ENCODE data around the gene PNKD.

The PNKD gene

DNA sequence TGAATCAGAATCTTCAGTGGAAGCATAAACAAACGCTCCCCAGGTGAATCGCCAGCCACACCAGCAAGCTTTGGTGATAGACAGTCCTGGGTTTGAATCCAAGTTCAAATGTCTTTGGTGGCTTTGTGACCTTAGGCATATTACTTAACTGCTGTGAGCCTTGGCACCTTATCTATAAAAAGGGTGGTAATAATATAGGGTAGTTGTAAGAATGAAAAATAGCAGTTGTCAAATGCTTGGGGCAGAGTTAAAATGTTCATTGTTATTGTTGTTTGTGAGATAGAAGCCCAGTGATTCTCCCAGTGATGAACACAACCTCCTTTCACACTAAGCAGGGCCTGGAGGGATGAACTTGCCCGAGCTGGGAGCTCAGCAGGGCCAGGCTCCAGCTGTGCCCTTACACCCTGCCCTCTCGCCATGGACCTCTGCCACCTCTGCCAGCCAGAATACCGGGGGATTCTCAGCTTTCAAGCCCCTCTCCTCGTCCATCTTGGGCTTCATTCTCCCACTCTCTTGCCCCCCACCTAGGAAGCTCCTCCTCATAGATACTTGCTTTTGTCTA is 28.1 kb downstream of the PNKD start:
- H3K36me3 ChIP-seq, result no peaks in the 10 kb centered on the region
- H3K9me3 ChIP-seq, result no peaks in the 10 kb centered on the region
- H3K27me3 ChIP-seq, result no peaks in the 10 kb centered on the region
- TF ChIP-seq, protein P1, sequence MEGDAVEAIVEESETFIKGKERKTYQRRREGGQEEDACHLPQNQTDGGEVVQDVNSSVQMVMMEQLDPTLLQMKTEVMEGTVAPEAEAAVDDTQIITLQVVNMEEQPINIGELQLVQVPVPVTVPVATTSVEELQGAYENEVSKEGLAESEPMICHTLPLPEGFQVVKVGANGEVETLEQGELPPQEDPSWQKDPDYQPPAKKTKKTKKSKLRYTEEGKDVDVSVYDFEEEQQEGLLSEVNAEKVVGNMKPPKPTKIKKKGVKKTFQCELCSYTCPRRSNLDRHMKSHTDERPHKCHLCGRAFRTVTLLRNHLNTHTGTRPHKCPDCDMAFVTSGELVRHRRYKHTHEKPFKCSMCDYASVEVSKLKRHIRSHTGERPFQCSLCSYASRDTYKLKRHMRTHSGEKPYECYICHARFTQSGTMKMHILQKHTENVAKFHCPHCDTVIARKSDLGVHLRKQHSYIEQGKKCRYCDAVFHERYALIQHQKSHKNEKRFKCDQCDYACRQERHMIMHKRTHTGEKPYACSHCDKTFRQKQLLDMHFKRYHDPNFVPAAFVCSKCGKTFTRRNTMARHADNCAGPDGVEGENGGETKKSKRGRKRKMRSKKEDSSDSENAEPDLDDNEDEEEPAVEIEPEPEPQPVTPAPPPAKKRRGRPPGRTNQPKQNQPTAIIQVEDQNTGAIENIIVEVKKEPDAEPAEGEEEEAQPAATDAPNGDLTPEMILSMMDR (IDR thresholded peaks at IDR 0.05), result no peak
- no peak overlapping the region for H3K27ac ChIP-seq
- H3K4me3 ChIP-seq (ENCODE audit: low read depth in 1 of 2, low read length in 1 of 2), result no peak overlapping the region
- H3K4me1 ChIP-seq (ENCODE audit: control insufficient read depth in 1 of 2, insufficient read depth in 1 of 2, low read depth in 1 of 2, low read length in 1 of 2), result peaks cover 22 to 23% of the 10 kb centered on the region in 2 experiments

GRCh38 chr2:218300141-218300540 is 29.8 kb downstream of the PNKD start:
- Histone ChIP-seq H3K4me3 (ENCODE audit: low read depth in 1 of 2, low read length in 1 of 2) (no peak overlapping the region), H3K36me3 (no peaks in the 10 kb centered on the region), H3K9me3 (no peaks in the 10 kb centered on the region), H3K4me1 (ENCODE audit: control insufficient read depth in 1 of 2, insufficient read depth in 1 of 2, low read depth in 1 of 2, low read length in 1 of 2) (peaks cover 7 to 8% of the 10 kb centered on the region in 2 experiments), H3K27me3 (no peaks in the 10 kb centered on the region), H3K27ac (no peak overlapping the region)
- TF ChIP-seq, protein P1 (IDR thresholded peaks at IDR 0.05), result no peak

DNA sequence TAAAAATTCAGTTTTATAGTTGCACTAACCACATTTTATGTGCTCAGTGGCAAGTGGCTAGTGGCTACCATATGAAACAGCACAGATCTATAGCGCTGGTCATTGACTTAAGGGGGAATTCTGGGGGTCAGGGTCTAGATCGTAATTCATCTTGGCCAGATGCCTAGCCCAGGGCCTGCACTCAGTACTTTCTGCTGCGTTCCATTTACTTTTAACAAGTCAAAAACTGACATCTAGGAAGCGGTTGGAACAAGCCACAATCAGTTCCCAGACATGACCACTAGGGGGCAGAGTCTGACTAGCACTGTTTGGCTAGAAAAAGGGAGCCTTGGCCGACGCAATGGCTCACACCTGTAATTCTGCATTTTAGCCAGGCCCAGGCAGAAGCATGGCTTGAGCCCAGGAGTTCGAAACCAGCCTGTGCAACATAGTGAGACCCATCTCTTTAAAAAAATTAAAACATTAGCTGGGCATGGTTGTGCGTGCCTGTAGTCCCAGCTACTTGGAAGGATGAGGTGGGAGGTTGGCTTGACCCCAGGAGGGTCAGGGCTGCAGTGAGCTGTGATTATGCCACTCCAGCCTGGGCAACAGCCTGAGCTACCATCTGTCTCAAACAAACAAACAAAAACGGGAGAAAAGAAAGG is 31.0 kb downstream of the PNKD start:
- no peaks in the 10 kb centered on the region for H3K36me3 ChIP-seq
- H3K27ac ChIP-seq, result peak overlapping the region; percentile 38
- no peaks in the 10 kb centered on the region for H3K9me3 ChIP-seq
- no peaks in the 10 kb centered on the region for H3K27me3 ChIP-seq
- TF ChIP-seq, protein P1 (IDR thresholded peaks at IDR 0.05), result peak; percentile 96
- H3K4me3 ChIP-seq (ENCODE audit: low read depth in 1 of 2, low read length in 1 of 2), result no peak overlapping the region
- peaks cover 7 to 8% of the 10 kb centered on the region in 2 experiments for H3K4me1 ChIP-seq (ENCODE audit: control insufficient read depth in 1 of 2, insufficient read depth in 1 of 2, low read depth in 1 of 2, low read length in 1 of 2)

DNA sequence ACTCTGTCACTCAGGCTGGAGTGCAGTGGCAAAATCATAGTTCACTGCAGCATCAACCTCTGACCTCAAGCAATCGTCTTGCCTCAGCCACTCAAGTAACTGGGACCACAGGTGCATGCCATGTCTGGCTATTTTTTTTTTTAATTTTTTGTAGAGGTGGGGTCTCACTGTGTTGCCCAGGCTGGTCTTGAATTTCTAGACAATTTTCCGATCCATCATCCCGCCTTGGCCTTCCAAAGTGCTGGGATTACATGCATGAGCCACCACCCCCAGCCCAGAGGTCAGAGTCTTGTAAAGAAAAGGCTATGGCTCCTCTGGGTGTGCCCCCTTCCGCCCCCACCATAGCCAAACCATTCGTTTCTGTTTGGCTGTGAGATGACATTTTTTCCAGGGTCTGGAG is 35.1 kb downstream of the PNKD start:
- TF ChIP-seq, protein P1 (IDR thresholded peaks at IDR 0.05), result no peak
- H3K4me3 ChIP-seq (ENCODE audit: low read depth in 1 of 2, low read length in 1 of 2), result no peak overlapping the region
- peaks cover 18 to 26% of the 10 kb centered on the region in 2 experiments for H3K4me1 ChIP-seq (ENCODE audit: control insufficient read depth in 1 of 2, insufficient read depth in 1 of 2, low read depth in 1 of 2, low read length in 1 of 2)
- no peak overlapping the region for H3K27ac ChIP-seq
- H3K36me3 ChIP-seq, result no peaks in the 10 kb centered on the region
- no peaks in the 10 kb centered on the region for H3K9me3 ChIP-seq
- no peaks in the 10 kb centered on the region for H3K27me3 ChIP-seq

DNA sequence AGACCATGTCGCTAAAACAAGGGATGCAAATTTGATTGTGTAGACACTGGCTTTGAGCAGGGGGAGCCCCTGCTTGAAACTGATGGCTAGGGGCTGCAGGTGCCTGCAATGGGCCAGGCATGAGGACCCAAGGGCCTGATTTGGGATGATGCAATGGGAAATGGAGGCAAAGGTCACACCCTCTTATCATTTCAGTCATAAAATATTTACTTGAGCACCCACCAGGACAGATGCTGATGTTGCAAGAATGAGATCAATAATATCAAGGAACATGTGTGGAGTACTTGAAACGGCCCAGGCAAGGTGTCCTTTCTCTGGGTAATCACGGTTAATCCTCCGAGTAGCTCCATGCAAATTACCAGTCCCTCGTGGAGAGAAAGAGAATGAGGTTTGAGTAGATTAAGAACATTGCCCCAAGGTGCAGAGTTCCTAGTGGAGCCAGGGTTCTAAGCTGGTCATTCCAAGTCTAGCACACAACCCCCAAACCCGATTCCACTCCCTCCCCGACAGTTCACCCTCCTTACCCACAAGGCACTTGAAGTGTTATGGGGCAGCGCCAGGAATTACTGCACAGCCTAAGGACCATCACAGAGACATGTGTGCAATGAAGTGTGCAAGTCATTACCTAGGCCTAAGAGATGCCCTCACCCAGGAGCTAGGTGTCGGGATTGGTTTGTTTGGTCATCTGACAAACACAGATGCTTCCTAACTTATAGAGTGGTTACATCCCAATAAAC is 36.0 kb downstream of the PNKD start:
- no peak overlapping the region for H3K4me3 ChIP-seq (ENCODE audit: low read depth in 1 of 2, low read length in 1 of 2)
- no peak overlapping the region for H3K27ac ChIP-seq
- H3K36me3 ChIP-seq, result no peaks in the 10 kb centered on the region
- TF ChIP-seq, protein P1 (IDR thresholded peaks at IDR 0.05), result no peak
- no peaks in the 10 kb centered on the region for H3K9me3 ChIP-seq
- H3K27me3 ChIP-seq, result no peaks in the 10 kb centered on the region
- H3K4me1 ChIP-seq (ENCODE audit: control insufficient read depth in 1 of 2, insufficient read depth in 1 of 2, low read depth in 1 of 2, low read length in 1 of 2), result peaks cover 21 to 30% of the 10 kb centered on the region in 2 experiments

Measured in neutrophil (primary cell).